HG03571 (cell line): ENCODE measurements around the gene UBR3.
"Not testable (repeated sequence)": the region's sequence is repeated elsewhere in the genome, so short reads cannot be mapped to it uniquely, and the experiment has no call there.

Experiments
- ATAC-seq: cut with Tn5 transposase; IDR thresholded peaks from one replicate; pipeline ENCODE4 v1.9.1; 2021; ENCODE audit not compliant: unreplicated experiment

Gene UBR3

DNA sequence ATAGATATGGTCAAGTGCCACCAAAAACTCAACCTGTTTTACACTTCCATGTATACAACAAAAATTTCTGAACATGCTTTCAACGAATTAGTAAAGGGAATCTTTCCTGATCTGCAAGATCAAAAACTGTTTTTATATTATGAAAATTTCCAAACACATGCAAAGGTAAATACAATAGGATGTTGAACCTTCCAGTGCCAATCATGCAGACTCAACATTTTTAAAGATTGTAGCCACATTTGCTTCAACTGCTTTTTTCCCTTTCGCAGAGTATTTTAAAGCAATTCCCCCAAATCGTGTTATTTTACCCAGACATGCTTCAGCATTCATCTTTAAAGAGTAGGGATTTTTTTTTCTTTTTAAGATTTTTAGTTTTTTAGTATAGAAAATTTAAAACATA lies 40.3 kb downstream of the UBR3 start:
- ATAC-seq: no peak

DNA sequence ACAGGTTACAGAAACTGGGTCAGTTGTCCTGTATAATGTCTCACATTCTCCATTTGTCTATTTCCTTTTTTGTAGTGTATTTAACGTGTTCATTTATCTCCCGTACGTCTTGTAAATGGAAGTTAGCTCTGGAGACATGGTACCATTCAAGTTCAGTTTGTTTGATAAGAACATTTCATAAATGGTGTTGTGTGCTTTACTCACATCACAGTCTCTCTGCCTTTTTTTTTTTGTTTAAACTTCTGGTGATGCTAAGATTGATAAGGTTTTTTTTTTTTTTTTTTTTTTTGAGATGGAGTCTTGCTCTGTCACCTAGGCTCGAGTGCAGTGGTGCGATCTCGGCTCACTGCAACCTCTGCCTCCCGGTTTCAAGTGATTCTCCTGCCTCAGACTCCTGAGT lies 41.7 kb downstream of the UBR3 start:
- no peak for ATAC-seq

DNA sequence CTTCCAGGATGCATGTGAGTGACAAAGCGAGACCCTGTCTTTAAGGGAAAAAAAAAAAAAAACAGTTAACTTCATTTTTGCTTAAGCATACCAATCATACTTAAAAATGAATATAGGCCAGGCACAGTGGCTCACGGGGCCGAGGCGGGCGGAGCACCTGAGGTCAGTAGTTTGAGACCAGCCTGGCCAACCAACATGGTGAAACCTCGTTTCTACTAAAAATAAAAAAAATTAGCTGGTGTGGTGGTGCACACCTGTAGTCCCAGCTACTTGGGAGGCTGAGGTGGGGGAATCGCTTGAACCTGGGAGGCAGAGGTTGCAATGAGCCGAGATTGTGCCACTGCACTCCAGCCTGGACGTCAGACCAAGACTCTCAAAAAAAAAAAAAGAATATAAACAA lies 44.1 kb downstream of the UBR3 start:
- ATAC-seq: not testable (repeated sequence)

DNA sequence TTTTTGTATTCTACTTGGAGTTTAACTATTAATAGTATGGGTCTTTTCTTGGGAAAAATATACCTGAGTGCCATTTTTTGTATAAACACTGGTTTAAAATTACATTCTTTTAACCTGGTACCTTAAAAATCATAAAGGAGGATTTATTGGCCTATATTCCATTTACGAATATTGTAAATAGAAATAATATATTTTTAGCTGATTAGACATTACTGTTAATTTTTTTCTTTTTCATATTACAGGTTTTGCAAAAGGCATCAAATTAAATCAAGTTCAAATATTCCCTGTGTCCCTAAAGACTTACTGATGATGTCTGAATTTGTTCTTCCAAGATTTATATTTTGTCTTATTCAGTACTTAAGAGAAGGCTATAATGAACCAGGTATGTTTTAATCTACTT lies 44.7 kb downstream of the UBR3 start:
- ATAC-seq: no peak

DNA sequence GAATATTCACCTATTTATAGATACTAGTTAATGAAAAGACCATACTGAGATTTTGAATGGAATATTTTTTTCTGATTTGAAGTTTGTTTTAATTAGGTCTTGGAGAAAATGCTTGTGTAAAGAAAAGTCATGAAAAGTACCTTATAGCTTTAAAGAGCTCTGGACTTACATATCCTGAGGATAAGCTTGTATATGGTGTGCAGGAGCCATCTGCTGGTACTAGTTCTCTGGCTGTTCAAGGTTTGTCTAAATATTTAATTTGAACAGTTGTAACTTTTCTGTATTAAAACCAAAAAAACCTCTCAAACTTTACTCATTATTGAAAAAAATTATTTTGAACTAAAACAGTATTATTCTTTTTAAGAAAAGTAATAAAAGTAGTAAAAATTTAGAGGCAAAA lies 50.1 kb downstream of the UBR3 start:
- ATAC-seq: no peak

DNA sequence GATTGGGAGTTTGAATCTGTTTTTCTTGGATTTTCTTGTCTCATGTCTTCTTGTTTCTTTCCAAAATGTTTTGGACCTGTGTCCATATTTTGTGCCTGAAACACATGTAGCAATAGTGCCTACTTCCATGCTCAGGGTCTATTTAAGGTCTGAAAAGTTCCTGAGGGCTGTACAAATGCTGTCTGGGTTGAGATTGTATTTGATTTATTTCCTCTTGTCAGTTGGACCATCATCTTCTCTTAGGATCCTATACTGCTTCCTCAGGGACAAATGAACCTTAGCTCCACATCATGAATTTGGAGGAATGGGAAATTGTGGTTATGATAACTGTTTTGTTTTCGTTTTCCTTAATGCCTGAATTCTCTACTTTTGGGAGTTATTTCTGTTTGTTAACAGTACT lies 59.9 kb downstream of the UBR3 start:
- no peak for ATAC-seq

DNA sequence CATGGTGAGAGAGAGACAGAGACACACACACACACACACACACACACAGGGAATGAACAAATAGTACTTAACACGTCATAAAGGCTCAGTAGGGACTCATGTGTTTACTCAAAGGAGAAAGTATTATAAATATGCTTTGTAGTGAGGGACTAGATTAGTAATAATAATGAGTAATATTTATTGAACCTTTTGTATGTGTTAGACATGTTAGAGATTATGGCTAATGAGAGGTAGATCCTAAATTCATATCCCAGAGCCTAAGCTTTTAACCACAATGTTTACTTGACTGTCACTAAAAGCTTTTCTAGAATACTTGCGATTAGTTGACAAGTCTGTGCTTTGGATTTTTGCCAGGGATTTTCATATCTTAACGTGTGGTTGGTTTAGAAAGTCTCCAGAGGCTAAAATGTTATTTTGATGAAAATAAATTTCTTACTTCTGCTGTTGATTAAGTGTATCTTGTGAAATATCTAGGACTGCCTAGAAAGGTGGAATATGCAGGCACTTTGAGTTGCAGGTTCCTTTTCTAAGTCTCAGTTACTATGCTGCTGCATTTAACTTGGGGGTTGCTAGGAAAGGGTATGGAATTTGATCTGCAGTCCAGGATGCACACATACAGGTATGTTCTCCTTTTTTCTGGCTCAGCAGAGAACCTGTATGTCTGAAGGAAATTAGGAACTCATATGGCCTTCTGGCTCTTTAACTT lies 64.5 kb downstream of the UBR3 start:
- no peak for ATAC-seq

DNA sequence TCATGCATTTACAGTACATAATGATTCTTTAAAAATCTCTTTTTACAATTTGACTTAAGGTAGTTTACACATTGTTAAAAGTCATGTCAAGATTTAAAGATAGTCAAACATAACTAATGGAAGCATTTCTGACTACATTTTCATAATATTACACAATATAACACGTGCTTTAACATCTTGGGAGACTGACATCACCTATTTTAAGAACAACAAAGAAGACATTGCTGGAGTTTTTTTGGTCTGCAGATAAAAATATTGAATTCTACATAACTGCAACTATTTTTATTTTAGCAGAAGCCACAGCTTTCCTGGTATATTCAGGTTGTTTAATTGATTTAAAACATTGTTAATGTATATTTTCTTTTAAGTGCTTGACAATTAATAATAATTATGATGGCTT lies 65.7 kb downstream of the UBR3 start:
- no peak for ATAC-seq

DNA sequence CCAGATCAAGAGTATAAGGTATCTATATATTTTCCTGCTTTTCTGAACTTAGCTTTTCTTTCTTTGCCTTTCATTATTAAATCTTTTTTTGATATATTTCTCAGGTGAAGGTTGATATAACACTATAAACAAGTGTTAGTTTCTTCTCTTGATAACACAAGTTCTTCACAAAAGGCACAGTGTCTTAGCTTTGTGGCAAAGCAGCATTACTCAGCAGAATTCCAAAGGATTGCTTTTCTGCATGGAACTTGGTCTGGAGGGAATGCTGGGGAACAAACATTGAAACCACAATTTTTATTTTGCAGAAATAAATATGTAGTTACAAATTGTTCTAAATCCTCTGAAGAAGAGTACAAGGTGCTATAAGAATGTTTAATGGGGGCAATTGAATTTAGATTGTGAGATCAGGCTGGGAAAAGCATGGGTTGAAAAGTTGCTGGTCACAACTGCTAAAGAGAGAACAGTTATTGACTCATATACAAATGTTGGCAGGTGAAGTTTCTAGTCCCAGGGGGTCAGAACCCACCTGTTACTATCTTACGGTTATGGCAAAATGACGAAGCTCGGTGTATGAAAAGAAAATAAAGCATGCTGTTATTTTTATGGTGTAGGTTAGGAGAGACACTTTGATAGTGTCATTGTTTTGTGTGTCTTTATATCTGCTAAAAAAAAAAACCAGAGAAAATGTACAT lies 68.2 kb downstream of the UBR3 start:
- ATAC-seq: no peak

DNA sequence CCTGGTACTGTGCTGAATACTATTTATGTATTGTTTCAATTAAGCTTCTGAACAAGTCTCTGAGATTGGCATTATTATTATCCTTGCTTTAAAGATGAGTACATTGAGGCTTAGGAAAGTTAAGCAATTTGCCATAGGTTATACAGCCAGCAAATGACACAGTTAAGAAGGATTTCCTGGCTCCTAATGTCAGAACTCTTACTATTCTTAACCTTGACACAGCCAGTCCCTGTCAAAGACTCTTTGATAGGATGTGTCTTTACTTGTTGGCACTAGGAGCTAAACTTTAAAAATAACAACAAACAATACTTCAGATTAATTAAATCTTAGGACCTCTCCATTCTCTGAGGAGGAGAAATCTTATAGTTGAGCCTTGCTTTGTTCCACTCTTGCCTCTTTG lies 70.6 kb downstream of the UBR3 start:
- ATAC-seq: no peak

DNA sequence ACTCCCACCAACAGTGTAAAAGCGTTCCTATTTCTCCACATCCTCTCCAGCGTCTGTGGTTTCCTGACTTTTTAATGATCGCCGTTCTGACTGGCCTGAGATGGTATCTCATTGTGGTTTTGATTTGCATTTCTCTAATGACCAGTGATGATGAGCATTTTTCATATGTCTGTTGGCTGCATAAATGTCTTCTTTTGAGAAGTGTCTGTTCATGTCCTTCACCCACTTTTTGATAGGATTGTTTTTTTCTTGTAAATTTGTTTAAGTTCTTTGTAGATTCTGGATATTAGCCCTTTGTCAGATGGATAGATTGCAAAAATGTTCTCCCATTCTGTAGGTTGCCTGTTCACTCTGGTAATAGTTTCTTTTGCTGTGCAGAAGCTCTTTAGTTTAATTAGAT lies 72.8 kb downstream of the UBR3 start:
- not testable (repeated sequence) for ATAC-seq

DNA sequence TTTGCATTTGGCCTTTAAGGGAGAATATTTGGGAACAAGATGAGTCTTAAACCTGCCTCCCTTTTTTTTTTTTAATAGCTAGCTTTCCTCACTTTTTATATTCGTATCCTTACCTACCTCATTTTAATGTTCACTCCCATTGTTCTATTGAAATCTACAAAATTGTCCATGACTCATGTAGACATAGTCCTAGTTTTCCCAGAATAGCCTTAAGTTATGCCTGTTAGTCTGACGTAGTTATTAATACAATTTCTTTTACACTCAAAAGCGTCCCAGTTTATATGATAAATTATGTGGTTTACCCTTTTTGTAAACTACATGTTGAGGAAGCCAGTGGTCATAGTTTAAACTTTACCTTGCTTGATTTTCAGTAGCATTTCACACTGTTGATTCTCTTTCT lies 73.4 kb downstream of the UBR3 start:
- no peak for ATAC-seq

DNA sequence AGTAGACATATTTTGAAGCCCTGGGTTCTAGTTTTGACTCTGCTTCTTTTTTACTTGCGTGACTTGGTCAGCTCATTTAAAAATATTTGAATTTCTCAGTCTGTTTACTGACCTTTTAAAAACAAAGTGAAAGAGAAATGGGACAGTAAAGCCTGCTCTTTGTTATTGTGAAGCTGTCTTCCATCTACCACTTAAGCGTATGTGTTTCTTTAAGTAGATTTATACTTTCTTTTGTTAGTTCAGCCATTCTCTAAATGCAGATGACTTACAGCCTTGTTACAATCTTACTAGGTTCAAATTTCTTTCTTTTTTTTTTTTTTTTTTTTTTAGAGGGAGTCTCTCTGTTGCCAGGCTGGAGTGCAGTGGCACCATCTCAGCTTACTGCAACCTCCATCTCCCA lies 79.5 kb downstream of the UBR3 start:
- ATAC-seq: no peak

DNA sequence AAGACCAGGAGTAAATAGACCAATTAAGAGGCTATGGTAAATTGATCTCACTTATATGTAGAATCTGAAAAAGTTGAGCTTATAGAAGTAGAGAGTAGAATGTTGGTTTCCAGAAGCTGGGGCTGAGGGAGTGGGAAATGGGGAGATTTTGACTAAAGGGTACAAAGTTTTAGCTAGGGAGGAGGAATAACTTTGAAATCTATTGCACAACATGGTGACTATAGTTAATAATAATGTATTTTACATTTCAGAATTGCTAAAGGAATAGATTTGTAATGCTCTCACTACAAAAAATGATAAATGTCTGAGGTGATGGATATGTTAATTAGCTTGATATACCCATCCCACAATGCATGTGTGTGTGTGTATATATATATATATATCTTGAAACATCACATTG lies 82.1 kb downstream of the UBR3 start:
- ATAC-seq: no peak

DNA sequence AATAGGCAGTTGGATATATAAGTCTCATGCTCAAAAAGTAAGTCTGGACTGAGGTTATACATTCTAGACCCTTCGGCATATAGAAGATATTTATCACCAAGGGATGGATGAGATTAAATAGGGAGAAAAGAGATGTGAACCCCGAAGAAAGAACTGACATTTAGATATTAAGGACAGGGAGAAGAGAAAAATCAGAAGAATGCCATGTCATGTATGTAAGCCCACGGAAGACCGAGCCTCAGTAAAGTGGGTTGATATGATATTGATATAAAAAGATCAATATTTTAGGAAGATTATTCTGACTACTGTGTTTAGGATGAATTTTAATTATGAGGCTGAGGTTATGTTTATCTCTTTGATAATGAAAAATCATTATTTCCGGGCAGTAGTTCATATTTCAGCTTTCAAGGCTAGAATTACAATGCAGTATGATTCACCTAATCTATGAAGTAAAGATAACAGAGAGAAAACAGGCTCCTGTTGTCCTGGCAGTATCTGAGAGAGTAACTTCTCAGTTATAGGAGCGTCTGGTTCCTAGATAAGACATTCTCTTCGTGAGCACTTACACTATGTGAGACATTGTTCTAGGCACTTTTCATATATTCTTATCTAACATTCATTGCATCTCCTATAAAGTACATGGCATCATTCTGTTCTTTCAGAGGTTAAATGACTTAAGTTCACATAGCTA lies 83.0 kb downstream of the UBR3 start:
- ATAC-seq: no peak

DNA sequence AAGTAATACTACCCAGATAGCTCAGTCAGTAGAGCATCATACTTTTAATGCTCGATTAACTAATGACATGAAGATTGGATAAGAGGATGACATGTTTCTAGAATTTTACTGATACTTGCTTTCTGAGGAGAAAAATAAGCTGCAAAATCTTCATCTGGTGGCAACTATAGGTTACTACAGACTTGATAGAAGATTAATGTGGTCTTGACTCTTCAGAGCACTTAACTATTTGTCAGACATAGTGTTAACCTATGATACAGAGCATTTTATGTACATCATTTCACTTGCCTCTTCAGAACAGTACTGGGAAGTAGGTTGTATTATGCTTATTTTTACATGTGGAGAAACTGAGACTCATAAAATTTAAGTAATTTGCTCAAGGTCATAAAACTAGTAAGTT lies 83.9 kb downstream of the UBR3 start:
- ATAC-seq: no peak

DNA sequence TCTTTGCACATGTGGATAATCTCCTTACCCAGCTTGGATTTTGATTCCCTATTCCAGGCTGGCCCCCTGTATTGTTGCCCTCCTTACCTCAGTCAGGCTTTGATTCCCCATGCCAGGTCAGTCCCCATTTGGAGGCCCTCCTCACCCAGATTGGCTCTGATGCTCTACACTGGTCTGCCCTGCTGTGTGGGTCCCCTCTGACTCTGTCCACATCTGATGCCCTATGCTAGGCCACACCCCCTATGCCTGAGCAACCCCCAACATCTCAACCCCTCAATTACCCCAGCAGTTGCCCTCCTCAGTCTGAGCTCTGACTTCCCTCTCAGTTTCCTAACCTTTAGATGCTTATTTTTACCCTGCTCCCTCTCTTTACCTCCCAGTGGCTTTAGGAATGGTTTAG lies 89.4 kb downstream of the UBR3 start:
- no peak for ATAC-seq

DNA sequence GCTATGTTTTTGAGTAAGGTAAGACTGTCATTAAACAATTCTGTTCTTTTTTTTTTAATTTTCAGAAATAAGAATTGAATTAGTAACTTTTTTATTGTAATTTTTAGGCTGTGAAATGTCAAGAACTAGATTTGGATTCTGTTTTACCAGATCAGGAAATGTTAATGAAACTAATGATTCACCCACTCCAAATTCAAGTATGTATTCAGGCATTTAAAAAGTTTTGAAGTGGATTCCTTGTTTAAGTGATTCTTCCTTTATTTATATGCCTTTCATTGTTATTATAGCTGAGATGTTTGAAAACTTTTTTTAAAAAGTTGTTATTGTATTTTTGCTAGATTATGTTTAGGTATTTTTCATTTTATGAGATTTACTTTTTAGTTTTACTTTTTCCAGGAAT lies 96.7 kb downstream of the UBR3 start:
- no peak for ATAC-seq

DNA sequence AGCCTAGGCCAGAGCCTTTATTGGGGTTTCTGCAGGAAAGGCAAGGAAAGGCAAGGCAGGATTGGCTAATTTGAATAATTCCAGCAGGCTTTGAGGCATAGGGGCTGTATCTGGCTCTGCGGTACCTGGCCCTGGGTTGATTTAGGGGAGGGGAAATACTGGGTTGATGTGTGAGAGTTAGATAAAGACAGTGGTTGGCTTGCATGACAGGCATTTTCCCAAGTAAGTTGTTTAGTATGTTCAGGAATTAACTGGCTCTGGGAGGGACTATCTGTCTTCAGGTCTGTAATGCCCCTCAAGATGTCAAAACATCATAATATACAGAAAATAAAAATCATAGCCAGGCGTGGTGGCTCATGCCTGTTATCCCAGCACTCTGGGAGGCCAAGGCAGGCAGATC lies 98.7 kb downstream of the UBR3 start:
- ATAC-seq: no peak

DNA sequence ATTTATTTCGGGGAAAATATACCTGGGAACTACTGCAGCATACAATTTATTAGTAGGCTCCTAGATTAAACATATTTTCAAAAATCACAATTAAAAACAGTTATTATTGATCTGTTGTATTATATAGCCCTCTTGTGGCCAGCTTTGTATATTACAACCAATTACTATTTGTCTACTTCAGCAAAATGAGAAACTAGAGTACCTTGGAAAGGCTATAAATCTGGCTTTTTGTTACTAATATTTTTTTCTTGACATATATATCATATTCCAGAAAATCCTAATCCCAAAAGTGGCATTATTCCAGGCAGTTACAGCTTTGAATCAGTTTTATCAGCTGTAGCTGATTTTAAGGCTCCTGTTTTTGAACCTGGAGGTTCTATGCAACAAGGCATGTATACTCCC lies 101.2 kb downstream of the UBR3 start:
- ATAC-seq: no peak

DNA sequence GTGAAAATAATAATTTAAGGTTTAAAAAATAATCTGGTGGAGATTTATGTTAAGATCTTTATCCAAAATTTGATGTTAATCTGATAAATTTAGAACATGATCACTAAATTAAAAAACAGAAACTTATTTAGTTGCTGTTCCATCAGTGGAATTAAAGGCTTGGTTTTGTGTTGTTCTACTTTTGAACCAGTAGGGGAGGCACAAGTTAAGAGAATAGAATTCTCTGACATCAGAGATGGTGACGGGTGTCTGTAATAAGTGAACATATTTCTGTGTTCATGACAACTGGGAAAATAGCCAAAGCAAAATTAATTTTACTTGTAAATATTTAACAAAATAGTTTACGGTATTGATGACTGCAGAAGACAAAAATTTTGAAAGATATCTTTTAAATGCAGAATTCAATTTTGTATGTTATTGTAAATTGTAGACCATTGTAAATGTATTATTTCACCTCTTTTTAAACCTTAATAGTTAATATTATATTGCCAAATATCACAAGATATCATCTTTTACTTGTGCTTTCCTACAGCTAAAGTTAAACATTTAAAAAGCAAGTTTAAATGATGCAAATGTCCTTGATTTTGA lies 106.0 kb downstream of the UBR3 start:
- ATAC-seq: peak; percentile 72

DNA sequence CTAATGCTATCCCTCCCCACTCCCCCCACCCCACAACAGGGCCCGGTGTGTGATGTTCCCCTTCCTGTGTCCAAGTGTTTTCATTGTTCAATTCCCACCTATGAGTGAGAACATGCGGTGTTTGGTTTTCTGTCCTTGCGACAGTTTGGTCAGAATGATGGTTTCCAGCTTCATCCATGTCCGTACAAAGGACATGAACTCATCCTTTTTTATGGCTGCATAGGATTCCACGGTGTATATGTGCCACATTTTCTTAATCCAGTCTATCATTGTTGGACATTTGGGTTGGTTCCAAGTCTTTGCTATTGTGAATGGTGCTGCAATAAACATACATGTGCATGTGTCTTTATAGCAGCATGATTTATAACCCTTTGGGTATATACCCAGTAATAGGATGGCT lies 109.4 kb downstream of the UBR3 start:
- not testable (repeated sequence) for ATAC-seq
